ENCODE measurements around the gene ADRB1.

DNA sequence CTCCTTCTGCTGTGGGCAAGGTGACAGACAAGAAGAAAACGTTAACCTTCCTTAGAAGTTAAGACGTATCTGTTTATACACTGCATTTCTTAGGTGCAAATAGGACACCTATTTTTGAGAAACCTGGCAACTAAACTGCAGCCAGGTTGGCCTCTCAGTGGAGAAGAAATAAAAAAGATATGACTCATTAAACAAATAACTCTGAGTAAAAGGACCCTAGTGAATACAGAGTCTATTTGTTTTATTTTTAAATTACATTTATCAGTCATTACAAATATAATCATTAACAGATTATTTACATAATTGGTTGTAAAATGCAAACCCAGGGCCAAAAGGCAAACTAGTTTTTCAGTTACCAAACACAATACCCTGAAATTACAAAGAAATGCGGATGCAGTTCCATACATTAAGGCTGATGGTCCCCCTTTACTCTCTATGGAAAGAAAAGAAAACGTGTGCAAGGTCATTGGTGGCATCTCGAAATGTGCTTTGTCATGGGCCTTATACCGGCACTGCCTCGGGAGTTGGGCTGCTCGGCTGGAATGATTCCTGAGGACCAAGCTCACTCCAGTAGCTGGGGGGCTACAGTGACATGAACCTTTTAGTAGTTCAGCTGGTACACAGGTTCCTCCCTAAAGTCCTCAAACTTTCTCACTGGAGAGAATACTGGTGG is 38.4 kb downstream of the ADRB1 start:
- TF ChIP-seq POLR2A (IDR thresholded peaks at IDR 0.05; ENCODE audit: insufficient read depth in 1 of 2, low read depth in 2 of 2, low read length in 2 of 2) (no peak), TCF7 (IDR thresholded peaks at IDR 0.05; ENCODE audit: low read depth) (no peak), ZNF343 (CRISPR knock-in tag; IDR thresholded peaks at IDR 0.05) (no peak), JUND (CRISPR knock-in tag; IDR thresholded peaks at IDR 0.05) (no peak), ZNF713 (CRISPR knock-in tag; IDR thresholded peaks at IDR 0.05) (no peak), TEAD3 (CRISPR knock-in tag; optimal IDR thresholded peaks at IDR 0.05; ENCODE audit: borderline replicate concordance) (no peak), EZH2 (conservative IDR thresholded peaks at IDR 0.05; ENCODE audit: low read depth, low read length) (no peak), HNRNPK (IDR thresholded peaks at IDR 0.05; ENCODE audit: low read depth, low read length, poor library complexity, severe bottlenecking) (no peak), MAFG (CRISPR knock-in tag; IDR thresholded peaks at IDR 0.05) (no peak), KLF13 (CRISPR knock-in tag; IDR thresholded peaks at IDR 0.05) (no peak)
- TF ChIP-seq, protein P1, sequence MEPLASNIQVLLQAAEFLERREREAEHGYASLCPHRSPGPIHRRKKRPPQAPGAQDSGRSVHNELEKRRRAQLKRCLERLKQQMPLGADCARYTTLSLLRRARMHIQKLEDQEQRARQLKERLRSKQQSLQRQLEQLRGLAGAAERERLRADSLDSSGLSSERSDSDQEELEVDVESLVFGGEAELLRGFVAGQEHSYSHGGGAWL (CRISPR knock-in tag; IDR thresholded peaks at IDR 0.05): no peak
- TF ChIP-seq, protein P2, sequence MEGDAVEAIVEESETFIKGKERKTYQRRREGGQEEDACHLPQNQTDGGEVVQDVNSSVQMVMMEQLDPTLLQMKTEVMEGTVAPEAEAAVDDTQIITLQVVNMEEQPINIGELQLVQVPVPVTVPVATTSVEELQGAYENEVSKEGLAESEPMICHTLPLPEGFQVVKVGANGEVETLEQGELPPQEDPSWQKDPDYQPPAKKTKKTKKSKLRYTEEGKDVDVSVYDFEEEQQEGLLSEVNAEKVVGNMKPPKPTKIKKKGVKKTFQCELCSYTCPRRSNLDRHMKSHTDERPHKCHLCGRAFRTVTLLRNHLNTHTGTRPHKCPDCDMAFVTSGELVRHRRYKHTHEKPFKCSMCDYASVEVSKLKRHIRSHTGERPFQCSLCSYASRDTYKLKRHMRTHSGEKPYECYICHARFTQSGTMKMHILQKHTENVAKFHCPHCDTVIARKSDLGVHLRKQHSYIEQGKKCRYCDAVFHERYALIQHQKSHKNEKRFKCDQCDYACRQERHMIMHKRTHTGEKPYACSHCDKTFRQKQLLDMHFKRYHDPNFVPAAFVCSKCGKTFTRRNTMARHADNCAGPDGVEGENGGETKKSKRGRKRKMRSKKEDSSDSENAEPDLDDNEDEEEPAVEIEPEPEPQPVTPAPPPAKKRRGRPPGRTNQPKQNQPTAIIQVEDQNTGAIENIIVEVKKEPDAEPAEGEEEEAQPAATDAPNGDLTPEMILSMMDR (CRISPR knock-in tag; IDR thresholded peaks at IDR 0.05): no peak
- TF ChIP-seq, protein P3, sequence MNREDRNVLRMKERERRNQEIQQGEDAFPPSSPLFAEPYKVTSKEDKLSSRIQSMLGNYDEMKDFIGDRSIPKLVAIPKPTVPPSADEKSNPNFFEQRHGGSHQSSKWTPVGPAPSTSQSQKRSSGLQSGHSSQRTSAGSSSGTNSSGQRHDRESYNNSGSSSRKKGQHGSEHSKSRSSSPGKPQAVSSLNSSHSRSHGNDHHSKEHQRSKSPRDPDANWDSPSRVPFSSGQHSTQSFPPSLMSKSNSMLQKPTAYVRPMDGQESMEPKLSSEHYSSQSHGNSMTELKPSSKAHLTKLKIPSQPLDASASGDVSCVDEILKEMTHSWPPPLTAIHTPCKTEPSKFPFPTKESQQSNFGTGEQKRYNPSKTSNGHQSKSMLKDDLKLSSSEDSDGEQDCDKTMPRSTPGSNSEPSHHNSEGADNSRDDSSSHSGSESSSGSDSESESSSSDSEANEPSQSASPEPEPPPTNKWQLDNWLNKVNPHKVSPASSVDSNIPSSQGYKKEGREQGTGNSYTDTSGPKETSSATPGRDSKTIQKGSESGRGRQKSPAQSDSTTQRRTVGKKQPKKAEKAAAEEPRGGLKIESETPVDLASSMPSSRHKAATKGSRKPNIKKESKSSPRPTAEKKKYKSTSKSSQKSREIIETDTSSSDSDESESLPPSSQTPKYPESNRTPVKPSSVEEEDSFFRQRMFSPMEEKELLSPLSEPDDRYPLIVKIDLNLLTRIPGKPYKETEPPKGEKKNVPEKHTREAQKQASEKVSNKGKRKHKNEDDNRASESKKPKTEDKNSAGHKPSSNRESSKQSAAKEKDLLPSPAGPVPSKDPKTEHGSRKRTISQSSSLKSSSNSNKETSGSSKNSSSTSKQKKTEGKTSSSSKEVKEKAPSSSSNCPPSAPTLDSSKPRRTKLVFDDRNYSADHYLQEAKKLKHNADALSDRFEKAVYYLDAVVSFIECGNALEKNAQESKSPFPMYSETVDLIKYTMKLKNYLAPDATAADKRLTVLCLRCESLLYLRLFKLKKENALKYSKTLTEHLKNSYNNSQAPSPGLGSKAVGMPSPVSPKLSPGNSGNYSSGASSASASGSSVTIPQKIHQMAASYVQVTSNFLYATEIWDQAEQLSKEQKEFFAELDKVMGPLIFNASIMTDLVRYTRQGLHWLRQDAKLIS (CRISPR knock-in tag; IDR thresholded peaks at IDR 0.05): no peak

Data from HepG2 (cell line).